GM06990 (cell line): ENCODE measurements around the gene EIF5A.

Source experiments
- DNase-seq: peaks from one replicate; pipeline ENCODE4 v3.0.0-alpha.2; 2011; ENCODE audit not compliant: insufficient read length; ENCODE audit errors: extremely low read depth
- H3K27me3 ChIP-seq: replicated peaks from 2 replicates; pipeline ENCODE4 v1.6.0; 2011; ENCODE audit warnings: low read length; ENCODE audit not compliant: control insufficient read depth, insufficient read depth
- H3K36me3 ChIP-seq: 2 replicates; pipeline ENCODE4 v1.5.1; 2011; ENCODE audit warnings: low read length; ENCODE audit not compliant: control insufficient read depth, insufficient read depth
- H3K4me3 ChIP-seq: replicated peaks from 2 replicates; pipeline ENCODE4 v1.5.1; 2011; ENCODE audit warnings: low read depth, mild to moderate bottlenecking, control low read depth, low read length
- CTCF ChIP-seq: IDR thresholded peaks from 2 replicates; pipeline ENCODE4 v1.5.1; 2011; ENCODE audit warnings: low read length, control low read depth, mild to moderate bottlenecking, inconsistent platforms; ENCODE audit not compliant: insufficient read depth, poor library complexity, severe bottlenecking

EIF5A gene

GRCh38 chr17:7283471-7284216 lies 23.8 kb upstream of the EIF5A start:
- Histone ChIP-seq H3K36me3 (no peaks in the 10 kb centered on the region), H3K27me3 (no peaks in the 10 kb centered on the region; the same call in 1 of the 2 replicates), H3K4me3 (no peak overlapping the region)
- DNase-seq = no peak
- no peak for TF ChIP-seq CTCF

GRCh38 chr17:7284911-7285310 lies 22.5 kb upstream of the EIF5A start:
- no peak overlapping the region for H3K4me3 ChIP-seq
- H3K36me3 ChIP-seq = no peaks in the 10 kb centered on the region
- TF ChIP-seq CTCF = no peak
- H3K27me3 ChIP-seq = no peaks in the 10 kb centered on the region; the same call in 1 of the 2 replicates
- DNase-seq = no peak

DNA sequence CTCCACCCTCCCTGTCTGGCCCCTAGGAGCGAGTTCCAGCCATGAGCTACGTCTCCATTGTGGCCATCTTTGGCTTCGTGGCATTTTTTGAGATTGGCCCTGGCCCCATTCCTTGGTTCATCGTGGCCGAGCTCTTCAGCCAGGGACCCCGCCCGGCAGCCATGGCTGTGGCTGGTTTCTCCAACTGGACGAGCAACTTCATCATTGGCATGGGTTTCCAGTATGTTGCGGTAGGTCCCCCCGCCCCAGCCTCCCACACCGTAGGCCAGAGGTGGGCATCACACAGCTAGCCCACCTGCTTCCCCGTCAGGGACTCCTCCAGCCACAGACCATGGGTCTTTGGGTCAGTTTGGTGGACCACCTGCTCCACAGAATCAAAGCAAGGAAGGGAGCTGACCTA lies 21.7 kb upstream of the EIF5A start:
- Histone ChIP-seq H3K27me3 (no peaks in the 10 kb centered on the region; the same call in 1 of the 2 replicates), H3K36me3 (no peaks in the 10 kb centered on the region), H3K4me3 (no peak overlapping the region)
- no peak for DNase-seq
- no peak for TF ChIP-seq CTCF

DNA sequence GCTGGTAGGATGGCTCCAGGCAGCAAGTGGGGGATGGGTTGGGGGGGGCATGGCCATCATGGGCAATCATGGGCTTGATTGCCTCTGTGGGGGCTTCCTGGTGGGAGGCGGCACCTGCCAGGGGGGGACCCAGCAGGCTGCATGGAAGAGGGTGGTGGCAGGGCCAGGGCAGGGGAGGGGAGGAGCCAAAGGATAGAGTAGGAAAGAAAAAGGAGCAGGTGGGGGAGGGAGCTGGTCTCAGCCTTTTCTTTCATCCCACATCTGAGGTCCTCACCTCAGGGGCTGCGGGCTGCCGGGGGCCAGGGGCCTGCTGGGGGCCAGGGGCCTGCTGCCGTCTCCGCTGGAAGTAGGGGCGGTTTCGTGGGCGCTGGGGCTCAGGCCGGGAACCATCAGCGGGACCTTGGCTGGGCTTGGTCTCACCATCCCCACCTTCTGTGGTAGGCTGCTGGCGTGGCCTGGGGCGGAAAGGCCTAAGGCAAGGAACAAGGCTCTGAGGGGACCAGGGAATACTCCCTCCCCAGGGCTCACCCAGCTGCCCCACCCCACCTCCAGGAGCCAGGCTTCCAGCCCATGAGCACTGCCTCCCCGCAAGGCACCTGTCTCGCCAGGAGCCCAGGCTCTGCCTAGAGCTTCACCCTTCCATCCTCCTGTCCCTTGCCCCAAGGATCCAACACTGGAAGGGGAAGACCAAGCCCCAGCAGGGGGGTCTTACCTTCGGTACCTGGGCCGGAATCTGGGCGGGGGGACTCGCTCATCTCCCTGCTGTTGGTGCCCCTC lies 18.0 kb upstream of the EIF5A start:
- no peaks in the 10 kb centered on the region for H3K36me3 ChIP-seq
- peaks cover 2% of the 10 kb centered on the region; the same call in 1 of the 2 replicates for H3K27me3 ChIP-seq
- no peak for TF ChIP-seq CTCF
- no peak for DNase-seq
- H3K4me3 ChIP-seq = no peak overlapping the region

DNA sequence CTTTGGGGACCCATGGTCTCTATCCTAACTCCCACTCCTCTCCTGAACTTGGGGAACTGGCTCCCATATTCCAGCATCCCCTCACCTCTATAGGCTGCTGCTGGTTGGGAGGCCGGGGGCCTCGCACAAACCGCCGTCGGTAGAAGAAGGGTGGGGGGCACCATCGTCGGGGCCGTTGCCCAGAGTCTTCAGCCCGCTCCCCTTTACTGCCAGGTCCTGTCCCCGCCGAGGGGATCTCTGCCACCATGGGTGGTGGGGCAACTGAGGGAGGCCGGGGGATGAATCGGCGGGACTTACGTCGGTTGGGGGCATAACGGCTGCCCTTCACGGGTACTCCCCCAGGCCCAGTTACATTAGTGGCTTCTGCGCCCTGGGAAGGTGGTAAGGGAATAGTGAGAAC lies 17.3 kb upstream of the EIF5A start:
- Histone ChIP-seq H3K4me3 (no peak overlapping the region), H3K27me3 (peaks cover 2% of the 10 kb centered on the region; the same call in 1 of the 2 replicates), H3K36me3 (no peaks in the 10 kb centered on the region)
- TF ChIP-seq CTCF = no peak
- DNase-seq = no peak
